ENCODE measurements around the gene TBX21.

TBX21 gene

DNA sequence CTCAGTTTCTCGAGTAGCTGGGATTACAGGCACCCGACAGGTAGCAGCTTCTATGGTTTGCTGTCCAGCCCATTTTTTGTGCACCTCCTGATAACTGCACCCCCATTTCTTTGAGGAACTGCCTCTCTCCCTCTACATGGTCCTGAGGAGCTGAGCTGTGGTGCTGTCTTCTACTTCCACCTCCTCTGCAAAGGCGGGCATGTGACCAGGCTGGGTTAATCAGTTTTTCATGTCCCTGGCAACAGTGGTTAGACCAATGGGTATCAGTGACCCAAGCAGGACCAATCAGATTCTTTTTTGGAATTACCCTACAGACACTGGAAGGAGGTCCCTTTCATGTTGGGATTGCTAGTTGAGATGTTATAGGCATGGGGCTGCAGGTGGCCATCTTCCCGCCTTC lies 41.3 kb downstream of the TBX21 start:
- DNase-seq (ENCODE audit: low read depth in 2 of 2): no peak

DNA sequence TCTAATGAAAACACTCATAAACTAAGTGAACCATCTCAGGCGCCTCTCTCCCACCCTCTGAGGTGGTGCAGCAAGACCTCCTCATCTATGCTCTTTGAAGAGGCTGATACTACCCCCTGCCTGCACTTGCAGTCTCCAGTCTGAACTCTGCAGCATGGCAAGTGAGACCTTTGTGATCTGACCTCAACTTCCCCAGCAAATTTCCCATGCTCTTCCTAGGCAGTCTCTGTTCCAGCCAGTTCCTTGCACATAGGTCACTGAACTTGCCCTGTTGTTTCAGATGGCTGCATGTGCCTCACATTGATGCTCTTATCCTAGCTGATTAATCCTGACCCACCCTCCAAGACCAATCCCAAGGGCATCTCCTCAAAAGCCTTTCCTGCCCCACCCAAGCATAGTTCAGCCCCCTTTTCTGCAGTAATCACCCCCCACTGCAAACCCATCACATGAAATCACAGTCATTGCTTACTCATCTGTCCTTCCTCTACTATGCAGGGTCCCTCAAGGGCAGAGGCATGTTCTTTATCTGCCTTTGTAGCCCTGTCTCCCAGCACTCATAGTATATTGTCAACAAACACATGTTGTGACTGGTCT lies 42.0 kb downstream of the TBX21 start:
- no peak for DNase-seq (ENCODE audit: low read depth in 2 of 2)

DNA sequence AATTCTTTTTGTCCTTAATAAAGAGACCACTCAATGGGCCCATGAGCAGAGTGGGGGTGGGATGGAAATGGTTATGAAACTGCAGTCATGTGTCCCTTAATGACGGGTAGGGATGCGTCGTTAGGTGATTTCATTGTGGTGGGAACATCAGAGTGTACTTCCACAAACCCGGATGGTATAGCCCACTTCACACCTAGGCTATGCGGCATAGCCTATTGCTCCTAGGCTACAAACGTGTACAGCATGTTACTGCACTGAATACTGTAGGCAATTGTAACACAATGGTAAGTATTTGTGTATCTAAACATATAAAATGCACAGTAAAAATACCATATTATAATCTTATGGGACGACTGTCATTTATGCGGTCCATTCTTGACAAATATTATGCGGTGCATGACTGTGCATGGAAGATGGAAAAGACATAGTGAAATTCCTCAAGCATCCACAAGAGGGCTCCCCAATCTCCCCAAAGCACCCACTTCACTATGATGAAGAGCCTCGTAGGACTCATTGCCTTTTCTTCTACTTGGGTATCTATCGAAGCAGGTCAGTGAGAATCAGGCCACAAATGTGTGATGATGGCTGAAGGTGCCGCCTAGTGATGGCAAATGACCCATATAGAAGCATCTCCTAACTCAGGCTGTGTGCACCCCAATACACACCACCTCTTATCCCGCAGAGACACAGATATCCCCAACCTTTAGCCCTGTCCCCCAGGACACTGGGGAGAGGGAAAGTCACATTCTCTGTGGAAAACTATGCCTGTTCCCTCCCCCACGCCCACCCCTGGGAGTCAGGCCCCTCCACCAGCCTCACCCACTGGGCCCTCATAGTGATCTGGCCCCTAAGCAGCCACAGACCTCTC lies 43.5 kb downstream of the TBX21 start:
- no peak for DNase-seq (ENCODE audit: low read depth in 2 of 2)

DNA sequence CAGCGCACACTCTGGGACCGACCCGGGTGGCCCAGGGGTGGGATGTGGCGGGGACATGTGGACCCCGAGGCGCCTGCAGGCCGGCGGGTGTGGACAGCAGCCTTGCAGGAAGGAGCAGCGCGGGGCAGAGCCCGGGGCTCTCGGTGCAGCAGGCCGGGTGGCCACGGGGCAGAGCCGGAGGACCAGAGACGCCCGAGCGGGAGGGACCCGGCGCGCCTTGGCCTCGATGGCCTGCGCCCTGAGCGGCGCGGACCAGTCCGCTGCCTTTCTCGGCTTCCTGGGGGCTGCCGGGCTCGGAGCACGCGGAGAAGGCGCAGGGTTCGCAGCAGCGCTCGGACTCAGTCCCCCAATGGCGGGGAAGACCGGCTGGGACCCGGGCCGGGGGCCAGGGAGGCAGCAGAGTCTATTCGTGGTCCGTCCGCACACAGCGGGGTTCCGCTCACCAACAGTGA lies 45.2 kb downstream of the TBX21 start:
- DNase-seq (ENCODE audit: low read depth in 2 of 2): no peak

DNA sequence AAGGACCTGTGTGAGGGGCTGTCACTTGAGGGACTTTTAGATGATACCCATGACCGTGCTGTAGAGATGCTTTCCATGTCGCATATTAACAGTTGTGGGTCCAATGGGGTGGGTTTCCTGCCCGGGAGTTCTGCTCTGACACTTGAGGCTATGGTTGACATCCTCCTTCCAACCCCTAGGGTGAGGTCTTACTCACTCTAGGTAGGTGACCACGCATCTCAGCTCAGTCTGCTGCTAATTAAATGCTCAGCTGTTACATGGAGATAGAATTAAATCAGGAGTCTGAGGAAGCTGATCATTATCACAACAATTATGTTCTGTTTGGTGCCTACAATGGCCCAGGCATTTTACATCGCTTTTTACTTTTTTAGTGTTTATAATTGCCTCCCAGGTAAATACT lies 48.4 kb downstream of the TBX21 start:
- no peak for DNase-seq (ENCODE audit: low read depth in 2 of 2)

DNA sequence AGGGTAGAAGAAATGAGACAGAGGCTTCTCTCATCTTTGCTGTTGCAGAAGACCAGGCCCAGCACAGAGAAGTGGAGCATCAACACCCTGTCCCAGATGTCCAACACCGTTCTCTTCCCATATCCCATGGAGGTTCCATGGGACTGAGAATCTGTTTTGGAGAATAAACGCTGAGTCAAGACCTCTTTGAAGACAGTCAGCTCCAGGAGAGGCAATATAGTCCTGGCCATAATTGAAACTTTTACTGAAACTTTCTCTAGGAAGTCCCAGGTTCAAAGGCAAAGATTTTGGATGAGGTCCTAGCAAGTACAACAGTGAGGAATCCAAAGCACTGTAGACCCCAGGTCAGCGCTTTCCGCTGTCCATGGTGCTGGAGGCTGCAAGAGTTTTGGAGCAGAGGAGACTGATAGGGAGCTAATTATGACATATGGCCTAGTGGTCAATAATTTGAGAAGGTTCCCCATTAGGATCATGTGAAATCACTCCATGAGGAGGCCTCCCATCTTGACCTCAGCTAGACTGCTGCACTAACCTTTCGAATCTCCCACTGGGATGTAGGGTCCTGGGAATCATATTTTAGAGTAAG lies 52.6 kb downstream of the TBX21 start:
- DNase-seq (ENCODE audit: low read depth in 2 of 2): no peak

DNA sequence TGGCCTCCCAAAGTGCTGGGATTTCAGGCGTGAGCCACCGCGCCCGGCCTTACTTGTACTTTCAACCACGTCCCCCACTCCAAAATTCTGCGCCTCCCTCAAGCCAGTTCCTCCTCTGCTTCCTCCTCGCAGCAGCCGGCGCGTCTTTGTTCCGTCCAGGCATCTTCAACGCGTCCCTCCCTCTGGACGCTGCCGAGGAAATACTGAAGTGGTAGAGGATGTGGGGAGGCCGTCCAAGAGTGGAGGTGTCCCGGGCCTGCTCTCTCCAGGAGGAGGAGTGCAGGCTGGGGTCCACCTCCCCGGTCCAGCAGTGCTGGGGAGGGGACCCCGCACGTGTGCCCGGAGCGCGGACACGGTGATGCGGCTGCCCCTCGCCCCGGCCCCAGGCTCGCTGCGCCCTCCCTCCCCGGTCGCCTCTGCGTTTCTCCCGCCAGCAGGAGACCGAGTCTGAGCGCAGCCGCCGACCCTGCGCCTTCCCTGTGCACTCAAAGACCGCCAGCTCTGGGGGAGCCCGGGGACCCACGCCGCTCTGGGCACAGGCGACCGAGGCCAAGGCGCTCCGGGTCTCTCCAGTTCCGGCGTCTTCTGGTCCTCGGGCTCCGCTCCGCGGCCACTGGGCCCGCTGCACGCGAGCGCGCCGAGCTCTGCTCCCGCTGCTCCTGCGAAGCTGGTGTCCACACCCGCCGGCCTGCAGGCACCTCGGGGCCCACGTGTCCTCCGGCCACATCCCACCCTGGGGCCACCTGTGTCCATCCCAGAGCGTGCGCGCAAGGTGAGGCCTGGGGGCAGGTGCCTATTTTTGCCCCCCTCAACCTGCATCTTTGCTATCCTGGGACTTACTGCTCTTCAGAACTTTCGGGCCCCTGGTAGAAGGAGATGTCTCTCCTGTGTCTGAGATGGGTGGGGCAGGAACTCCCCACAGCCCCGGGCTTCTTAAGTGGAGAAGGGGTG lies 56.9 kb downstream of the TBX21 start:
- DNase-seq (ENCODE audit: low read depth in 2 of 2): peak in 1 of 2 donors; percentile 24

DNA sequence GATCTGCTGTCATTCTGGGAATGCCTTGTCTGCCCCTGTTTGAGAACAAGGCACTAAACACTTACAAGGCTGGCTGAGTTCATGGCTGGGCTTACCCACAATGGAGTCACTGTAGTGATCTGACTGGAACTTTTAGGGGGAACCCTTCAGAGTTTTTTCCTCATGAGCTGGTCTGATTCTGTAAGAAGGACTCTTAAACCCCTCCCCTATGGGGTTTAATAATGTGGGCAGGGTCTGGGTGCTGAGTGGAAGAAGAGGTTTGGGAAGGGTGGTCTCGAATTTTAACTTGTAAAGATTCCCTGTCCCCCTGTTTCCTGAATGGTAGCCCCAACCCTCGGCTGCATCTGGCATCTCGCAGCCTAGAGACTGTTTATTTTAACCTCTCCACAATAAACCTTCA lies 58.0 kb downstream of the TBX21 start:
- no peak for DNase-seq (ENCODE audit: low read depth in 2 of 2)

DNA sequence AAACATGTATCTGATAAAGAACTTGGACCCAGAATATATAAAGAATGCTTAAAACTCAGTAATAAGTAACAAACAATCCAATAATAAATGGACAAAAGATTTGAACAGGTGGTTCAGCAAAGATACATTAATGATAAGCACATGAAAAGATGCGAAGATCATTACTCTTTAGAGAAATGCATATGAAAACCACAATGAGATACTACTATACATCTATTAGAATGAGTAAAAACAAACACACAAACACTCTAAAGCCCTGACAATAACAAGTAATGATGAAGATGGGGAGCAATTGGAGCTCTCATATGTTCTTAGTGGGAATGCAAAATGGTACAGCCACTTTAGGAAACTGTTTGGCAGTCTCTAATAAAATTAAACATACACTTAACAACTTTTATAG lies 59.4 kb downstream of the TBX21 start:
- no peak for DNase-seq (ENCODE audit: low read depth in 2 of 2)

DNA sequence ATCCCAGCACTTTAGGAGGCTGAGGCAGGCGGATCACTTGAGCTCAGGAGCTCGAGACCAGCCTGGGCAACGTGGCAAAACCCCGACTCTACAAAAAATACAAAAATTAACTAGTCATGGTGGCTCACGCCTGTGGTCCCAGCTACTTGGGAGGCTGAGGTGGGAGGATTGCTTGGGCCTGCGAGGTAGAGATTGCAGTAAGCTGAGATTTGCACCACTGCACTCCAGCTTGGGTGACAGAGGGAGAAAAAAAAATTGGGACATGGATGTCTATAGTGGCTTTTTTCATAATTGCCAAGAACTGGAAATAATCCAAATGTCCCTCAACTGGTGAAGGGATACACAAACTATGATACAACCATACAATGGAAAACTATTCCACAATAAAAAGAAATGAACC lies 59.9 kb downstream of the TBX21 start:
- no peak for DNase-seq (ENCODE audit: low read depth in 2 of 2)

Data from stimulated activated CD4-positive, alpha-beta T cell treated with anti-CD3 and anti-CD28 coated beads, Interleukin-1b, Interleukin-23, amount 100 ng/mL, for 1 hour (primary cell).